Measurements from ENCODE around the gene CRYZL1.
A peak's percentile ranks its signal among the peaks of the same experiment; 100 is the strongest.

The CRYZL1 gene

DNA sequence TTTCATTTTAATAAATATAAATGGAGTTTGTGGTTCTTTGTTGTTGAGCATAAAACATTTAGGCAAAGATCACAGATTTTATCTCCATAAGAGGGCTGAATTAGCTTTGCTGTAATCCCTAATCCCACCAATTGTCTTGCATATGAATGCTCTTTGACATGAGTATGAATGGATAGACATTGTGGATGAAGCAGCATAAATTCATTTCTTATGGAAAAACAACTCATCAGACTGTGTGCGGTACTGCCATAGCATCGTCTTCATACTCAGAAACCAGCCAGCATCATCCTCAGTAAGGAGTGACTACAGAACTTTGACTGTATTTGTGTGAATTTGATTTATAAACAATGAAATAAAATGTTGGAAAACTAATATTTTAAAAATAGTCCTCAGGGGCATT lies 79.2 kb downstream of the CRYZL1 start:
- Histone ChIP-seq H3K27ac (no peak overlapping the region), H3K4me1 (peaks cover 13% of the 10 kb centered on the region), H3K27me3 (ENCODE audit: control insufficient read depth, insufficient read depth, low read length) (no peaks in the 10 kb centered on the region), H3K4me3 (ENCODE audit: low read depth, low read length) (no peak overlapping the region), H2AFZ (no peak overlapping the region), H3K9me3 (ENCODE audit: control insufficient read depth, low read length) (no peaks in the 10 kb centered on the region), H3K36me3 (ENCODE audit: control insufficient read depth, insufficient read depth, low read length) (no peaks in the 10 kb centered on the region), H3K79me2 (peaks cover 8% of the 10 kb centered on the region), H3K4me2 (ENCODE audit: low read length) (no peak overlapping the region), H3K9ac (no peak overlapping the region)
- TF ChIP-seq, protein P1, sequence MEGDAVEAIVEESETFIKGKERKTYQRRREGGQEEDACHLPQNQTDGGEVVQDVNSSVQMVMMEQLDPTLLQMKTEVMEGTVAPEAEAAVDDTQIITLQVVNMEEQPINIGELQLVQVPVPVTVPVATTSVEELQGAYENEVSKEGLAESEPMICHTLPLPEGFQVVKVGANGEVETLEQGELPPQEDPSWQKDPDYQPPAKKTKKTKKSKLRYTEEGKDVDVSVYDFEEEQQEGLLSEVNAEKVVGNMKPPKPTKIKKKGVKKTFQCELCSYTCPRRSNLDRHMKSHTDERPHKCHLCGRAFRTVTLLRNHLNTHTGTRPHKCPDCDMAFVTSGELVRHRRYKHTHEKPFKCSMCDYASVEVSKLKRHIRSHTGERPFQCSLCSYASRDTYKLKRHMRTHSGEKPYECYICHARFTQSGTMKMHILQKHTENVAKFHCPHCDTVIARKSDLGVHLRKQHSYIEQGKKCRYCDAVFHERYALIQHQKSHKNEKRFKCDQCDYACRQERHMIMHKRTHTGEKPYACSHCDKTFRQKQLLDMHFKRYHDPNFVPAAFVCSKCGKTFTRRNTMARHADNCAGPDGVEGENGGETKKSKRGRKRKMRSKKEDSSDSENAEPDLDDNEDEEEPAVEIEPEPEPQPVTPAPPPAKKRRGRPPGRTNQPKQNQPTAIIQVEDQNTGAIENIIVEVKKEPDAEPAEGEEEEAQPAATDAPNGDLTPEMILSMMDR (IDR thresholded peaks at IDR 0.05): no peak

DNA sequence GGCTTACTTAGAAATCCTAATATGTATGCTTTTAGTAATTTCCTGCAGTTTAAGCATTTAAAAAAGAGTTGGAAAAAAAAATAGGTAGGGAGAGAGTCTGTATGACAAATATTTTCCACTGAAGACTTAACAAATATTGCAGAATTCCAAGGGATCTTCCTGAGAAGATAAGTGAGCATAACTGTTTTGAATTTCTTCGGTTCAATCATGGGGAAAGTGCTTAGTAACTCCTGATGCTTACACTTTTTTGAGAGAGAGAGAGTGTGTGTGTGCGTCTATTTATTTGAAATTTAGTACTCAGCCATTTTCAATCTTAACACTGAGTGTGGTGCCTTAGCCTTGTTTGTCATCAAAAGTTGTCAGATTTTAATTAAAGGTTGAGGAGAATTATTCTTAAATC lies 80.2 kb downstream of the CRYZL1 start:
- H3K27me3 ChIP-seq (ENCODE audit: control insufficient read depth, insufficient read depth, low read length): no peaks in the 10 kb centered on the region
- no peak overlapping the region for H2AFZ ChIP-seq
- no peak overlapping the region for H3K4me3 ChIP-seq (ENCODE audit: low read depth, low read length)
- H3K4me1 ChIP-seq: peaks cover 13% of the 10 kb centered on the region
- TF ChIP-seq, protein P1 (IDR thresholded peaks at IDR 0.05): no peak
- peak overlapping the region; percentile 4 for H3K4me2 ChIP-seq (ENCODE audit: low read length)
- H3K79me2 ChIP-seq: peaks cover 13% of the 10 kb centered on the region
- H3K27ac ChIP-seq: peak overlapping the region; percentile 30
- H3K9me3 ChIP-seq (ENCODE audit: control insufficient read depth, low read length): no peaks in the 10 kb centered on the region
- H3K9ac ChIP-seq: no peak overlapping the region
- H3K36me3 ChIP-seq (ENCODE audit: control insufficient read depth, insufficient read depth, low read length): no peaks in the 10 kb centered on the region

DNA sequence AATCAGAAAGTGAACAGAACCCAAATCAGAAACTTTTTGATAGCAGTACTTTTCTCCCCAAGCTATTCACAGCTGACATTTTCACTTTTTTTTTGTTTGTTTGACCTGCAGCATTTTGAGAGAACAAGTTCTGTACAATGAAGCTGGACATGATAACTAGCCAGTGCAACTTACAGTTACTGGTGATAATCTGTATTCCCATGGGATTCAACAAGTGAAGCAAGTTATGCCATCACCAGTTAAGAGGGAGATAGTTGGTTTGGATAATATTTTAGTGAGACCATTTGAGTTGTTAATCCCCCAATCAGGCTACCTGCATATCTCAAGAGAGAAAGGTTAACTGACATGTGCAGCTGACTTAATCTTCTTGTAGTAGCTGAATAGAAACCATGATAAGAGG lies 80.6 kb downstream of the CRYZL1 start:
- Histone ChIP-seq H3K4me1 (peaks cover 13% of the 10 kb centered on the region), H3K36me3 (ENCODE audit: control insufficient read depth, insufficient read depth, low read length) (no peaks in the 10 kb centered on the region)

DNA sequence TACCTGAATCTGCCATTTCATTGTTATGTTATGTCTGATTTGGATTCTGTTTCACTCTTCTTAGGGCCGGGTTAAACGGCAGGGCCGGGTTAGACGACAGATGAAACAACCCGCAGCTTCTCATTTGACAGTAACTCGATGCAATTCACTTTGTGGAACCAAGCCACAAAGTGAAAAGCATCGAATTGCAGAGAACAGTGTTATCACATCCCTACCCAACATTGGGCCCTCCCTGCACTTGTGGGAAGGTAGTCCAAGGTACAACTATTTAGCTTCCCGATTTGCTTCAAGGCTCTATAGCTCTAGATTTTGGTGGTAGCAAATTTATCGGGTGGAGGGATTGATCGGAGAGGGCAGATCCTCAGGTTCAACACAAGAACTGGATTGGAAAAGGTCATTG lies 81.7 kb downstream of the CRYZL1 start:
- H3K9ac ChIP-seq: no peak overlapping the region
- H3K4me3 ChIP-seq (ENCODE audit: low read depth, low read length): no peak overlapping the region
- H3K27me3 ChIP-seq (ENCODE audit: control insufficient read depth, insufficient read depth, low read length): no peaks in the 10 kb centered on the region
- TF ChIP-seq, protein P1 (IDR thresholded peaks at IDR 0.05): no peak
- H2AFZ ChIP-seq: no peak overlapping the region
- no peaks in the 10 kb centered on the region for H3K36me3 ChIP-seq (ENCODE audit: control insufficient read depth, insufficient read depth, low read length)
- no peak overlapping the region for H3K4me2 ChIP-seq (ENCODE audit: low read length)
- peak overlapping the region; percentile 9 for H3K27ac ChIP-seq
- peaks cover 13% of the 10 kb centered on the region for H3K4me1 ChIP-seq
- no peaks in the 10 kb centered on the region for H3K9me3 ChIP-seq (ENCODE audit: control insufficient read depth, low read length)
- H3K79me2 ChIP-seq: peaks cover 17% of the 10 kb centered on the region

More for the DNA sequence above, 80.6 kb downstream of the CRYZL1 start:
- Histone ChIP-seq H3K4me2 (ENCODE audit: low read length) (no peak overlapping the region), H3K9me3 (ENCODE audit: control insufficient read depth, low read length) (no peaks in the 10 kb centered on the region), H3K79me2 (peaks cover 17% of the 10 kb centered on the region), H3K4me3 (ENCODE audit: low read depth, low read length) (no peak overlapping the region), H3K9ac (no peak overlapping the region), H2AFZ (no peak overlapping the region), H3K27me3 (ENCODE audit: control insufficient read depth, insufficient read depth, low read length) (no peaks in the 10 kb centered on the region), H3K27ac (peak overlapping the region; percentile 30)
- TF ChIP-seq, protein P1 (IDR thresholded peaks at IDR 0.05): no peak

DNA sequence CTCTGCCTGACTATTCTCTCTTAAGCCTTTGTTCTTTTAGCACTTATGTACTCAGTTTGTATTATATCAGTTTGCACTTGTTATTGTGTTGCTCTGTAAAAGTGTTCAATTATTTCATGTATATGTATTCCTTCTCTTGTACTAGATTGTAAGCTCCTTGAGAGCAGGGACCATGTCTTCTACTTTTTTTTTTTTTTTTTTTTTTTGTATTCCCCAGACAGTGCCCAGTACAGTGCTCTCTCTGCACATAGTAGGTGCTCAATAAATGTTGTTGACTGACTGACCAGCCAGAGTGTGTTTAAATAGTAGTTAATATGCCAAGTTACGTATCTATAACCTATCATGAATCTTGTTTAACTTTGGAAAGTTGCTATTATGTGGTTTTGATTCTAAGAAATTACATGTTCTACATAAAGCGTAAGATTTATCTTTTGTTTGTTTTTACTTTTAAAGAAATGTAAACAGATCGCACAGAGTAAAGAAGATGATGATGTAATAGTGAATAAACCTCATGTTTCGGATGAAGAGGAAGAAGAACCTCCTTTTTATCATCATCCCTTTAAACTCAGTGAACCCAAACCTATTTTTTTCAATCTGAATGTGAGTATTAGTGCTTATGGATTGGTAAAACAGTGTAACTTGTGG lies 82.6 kb downstream of the CRYZL1 start:
- no peak overlapping the region for H3K9ac ChIP-seq
- no peaks in the 10 kb centered on the region for H3K36me3 ChIP-seq (ENCODE audit: control insufficient read depth, insufficient read depth, low read length)
- peaks cover 21% of the 10 kb centered on the region for H3K79me2 ChIP-seq
- no peak overlapping the region for H3K27ac ChIP-seq
- no peak overlapping the region for H2AFZ ChIP-seq
- no peaks in the 10 kb centered on the region for H3K27me3 ChIP-seq (ENCODE audit: control insufficient read depth, insufficient read depth, low read length)
- no peak overlapping the region for H3K4me2 ChIP-seq (ENCODE audit: low read length)
- H3K4me1 ChIP-seq: peaks cover 13% of the 10 kb centered on the region
- TF ChIP-seq, protein P1 (IDR thresholded peaks at IDR 0.05): no peak
- H3K4me3 ChIP-seq (ENCODE audit: low read depth, low read length): no peak overlapping the region
- H3K9me3 ChIP-seq (ENCODE audit: control insufficient read depth, low read length): no peaks in the 10 kb centered on the region

Data from parathyroid adenoma (tissue), 2 donors.